Erythroblast (primary cell): ENCODE results near the gene DHRS13.
A peak's percentile ranks its signal among the peaks of the same experiment; 100 is the strongest.

ENCODE experiments used
- DNase-seq, 2 experiments: peaks; one replicate each; lab custom pipeline; 2025; lab: John Stamatoyannopoulos, UW
- GATA1 ChIP-seq: IDR thresholded peaks from 2 replicates; pipeline ENCODE4 v1.6.1; 2011; ENCODE audit warnings: low read depth, mild to moderate bottlenecking, control low read depth, low read length, moderate library complexity
- POLR2A ChIP-seq: IDR thresholded peaks from 2 replicates; pipeline ENCODE4 v1.6.1; 2011; ENCODE audit warnings: mild to moderate bottlenecking, low read length

The DHRS13 gene

GRCh38 chr17:28857905-28858800, 44.7 kb downstream of the DHRS13 start:
- TF ChIP-seq GATA1 (no peak), POLR2A (peak; percentile 73)
- DNase-seq, result peak; percentile 60 to 65

GRCh38 chr17:28856028-28856574, 46.8 kb downstream of the DHRS13 start:
- peak; percentile 38 to 59 for DNase-seq
- TF ChIP-seq POLR2A (peak; percentile 84), GATA1 (no peak)

- DNase-seq, result peak; percentile 46 to 63
- no peak for TF ChIP-seq GATA1
- no peak for TF ChIP-seq POLR2A
Measured at GRCh38 chr17:28855336-28855679, 47.6 kb downstream of the DHRS13 start.

GRCh38 chr17:28854457-28855335, 48.2 kb downstream of the DHRS13 start, which contains the start of gene ERAL1:
TSS of gene ERAL1 (plus strand) at chr17:28855016. CDS start at chr17:28855035, 19 bp downstream.
- peak; percentile 94 for TF ChIP-seq POLR2A
- TF ChIP-seq GATA1, result no peak
- DNase-seq, result peak; percentile 76 to 82

- peak in 1 of 2 experiments; percentile 50 for DNase-seq
- TF ChIP-seq GATA1 (no peak), POLR2A (no peak)
Measured at GRCh38 chr17:28853295-28853694, 49.6 kb downstream of the DHRS13 start.

- peak; percentile 68 to 69 for DNase-seq
- peak; percentile 19 for TF ChIP-seq POLR2A
- no peak for TF ChIP-seq GATA1
Measured at GRCh38 chr17:28849281-28849680, 53.6 kb downstream of the DHRS13 start.

GRCh38 chr17:28848667-28849066, 54.2 kb downstream of the DHRS13 start:
- peak; percentile 67 to 77 for DNase-seq
